Measurements from ENCODE around the gene NLGN4X.

NLGN4X gene

DNA sequence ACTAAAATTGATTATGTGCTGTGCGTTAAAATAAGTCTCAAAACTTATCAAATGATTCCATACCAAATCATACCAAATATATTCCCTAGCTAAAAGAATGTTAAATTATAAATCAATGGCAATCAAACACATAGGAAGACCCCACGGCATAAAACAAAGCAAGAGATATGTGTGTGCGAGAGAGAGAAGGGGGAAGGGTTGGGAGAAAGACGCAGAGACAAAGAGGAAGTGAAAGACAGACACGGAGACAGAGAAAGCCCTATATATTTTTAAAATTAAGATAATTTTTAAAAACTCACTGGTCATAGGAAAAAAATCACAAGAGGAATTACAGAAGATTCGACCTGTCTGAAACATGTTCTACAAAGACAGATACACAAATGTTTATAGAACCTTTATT, 371.4 kb downstream of the NLGN4X start:
- DNase-seq (ENCODE audit: low read depth) = no peak

DNA sequence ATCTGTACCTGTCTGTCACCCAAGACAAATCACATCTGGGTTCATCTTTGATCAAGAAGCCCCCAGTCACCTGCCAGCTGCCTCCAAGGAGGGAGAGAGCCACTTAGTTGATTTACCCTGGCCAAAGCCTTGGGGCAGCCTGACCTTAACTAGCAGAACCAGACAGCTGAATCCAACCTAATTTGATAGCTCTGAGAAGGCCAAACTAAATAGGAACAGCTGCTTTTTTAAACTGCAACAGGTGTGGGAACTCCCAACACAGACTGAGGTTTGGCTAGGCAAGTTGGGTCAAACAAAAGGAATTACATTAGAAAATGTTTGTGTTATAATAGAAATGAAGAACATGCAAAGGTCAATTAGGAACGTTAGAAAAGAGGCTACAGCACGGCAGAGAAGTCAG, 375.7 kb downstream of the NLGN4X start:
- DNase-seq (ENCODE audit: low read depth) = no peak

DNA sequence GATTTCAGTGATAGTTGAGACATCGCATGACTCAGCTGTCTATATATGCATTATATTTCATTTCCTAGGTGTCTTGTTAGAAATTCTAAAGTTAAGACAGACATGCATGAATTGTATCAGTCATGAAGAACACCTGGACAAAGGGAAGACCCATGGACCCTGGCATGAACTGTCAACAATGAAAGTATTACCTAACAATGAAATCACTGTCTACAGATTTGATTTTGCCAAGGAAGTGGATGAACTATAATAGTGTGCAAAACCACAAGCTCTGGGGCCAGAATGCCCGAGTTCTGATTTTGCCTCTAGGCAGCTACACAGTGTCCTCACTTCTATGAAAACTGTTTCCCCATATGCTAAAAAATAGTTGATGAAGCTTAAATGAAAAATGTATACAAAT, 386.1 kb downstream of the NLGN4X start:
- DNase-seq (ENCODE audit: low read depth) = no peak
